GM19467 (cell line): ENCODE data around the gene ITSN1.

Experiments used
- ATAC-seq: cut with Tn5 transposase; IDR thresholded peaks from one replicate; pipeline ENCODE4 v1.9.1; 2021; ENCODE audit warnings: mild to moderate bottlenecking, moderate library complexity; ENCODE audit not compliant: unreplicated experiment

ITSN1 gene

DNA sequence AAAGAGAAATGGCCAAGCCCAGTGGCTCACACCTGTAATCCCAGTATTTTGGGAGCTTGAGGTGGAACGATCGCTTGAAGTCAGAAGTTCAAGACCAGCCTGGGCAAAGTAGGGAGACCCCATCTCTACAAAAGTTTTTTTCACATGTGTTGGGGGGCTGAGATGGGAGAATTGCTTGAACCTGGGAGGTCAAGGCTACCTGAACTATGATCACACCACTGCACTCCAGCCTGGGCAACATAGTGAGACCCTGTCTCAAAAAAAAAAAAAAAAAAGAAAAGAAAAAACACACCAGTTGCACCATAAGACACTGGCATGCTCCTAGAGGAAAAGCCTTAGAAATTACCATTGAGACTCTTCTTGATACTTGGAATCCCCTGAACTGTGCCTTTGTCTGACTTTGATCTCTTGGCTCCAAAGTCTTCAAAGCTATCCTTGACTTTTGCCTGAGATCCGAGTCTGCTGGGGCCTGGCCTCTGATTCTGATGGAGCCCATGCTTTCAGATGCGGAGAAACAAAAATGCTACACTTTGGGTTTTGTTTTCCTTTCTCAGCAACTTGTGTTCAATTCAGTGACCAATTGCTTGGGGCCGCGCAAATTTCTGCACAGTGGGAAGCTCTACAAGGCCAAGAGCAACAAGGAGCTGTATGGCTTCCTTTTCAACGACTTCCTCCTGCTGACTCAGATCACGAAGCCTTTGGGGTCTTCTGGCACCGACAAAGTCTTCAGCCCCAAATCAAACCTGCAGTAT lies 239.6 kb downstream of the ITSN1 start:
- ATAC-seq: no peak

DNA sequence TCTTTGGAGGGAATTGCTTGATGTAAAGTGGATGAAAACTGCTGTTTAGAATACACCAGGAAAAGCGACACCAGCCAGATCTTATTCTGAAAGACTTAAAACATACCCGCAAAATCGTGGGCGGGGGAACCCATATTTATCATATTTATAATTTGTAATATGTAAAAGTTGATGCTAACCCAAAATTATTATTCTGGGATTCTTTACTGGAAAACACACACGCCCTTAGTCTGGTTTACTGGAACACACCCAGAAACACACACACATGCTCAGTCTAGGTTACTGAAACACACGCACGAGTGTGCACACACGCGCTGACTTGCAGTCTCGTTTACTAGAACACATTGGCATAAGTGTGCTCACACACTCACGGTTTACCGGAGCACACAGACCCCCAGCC lies 240.8 kb downstream of the ITSN1 start:
- ATAC-seq: no peak

DNA sequence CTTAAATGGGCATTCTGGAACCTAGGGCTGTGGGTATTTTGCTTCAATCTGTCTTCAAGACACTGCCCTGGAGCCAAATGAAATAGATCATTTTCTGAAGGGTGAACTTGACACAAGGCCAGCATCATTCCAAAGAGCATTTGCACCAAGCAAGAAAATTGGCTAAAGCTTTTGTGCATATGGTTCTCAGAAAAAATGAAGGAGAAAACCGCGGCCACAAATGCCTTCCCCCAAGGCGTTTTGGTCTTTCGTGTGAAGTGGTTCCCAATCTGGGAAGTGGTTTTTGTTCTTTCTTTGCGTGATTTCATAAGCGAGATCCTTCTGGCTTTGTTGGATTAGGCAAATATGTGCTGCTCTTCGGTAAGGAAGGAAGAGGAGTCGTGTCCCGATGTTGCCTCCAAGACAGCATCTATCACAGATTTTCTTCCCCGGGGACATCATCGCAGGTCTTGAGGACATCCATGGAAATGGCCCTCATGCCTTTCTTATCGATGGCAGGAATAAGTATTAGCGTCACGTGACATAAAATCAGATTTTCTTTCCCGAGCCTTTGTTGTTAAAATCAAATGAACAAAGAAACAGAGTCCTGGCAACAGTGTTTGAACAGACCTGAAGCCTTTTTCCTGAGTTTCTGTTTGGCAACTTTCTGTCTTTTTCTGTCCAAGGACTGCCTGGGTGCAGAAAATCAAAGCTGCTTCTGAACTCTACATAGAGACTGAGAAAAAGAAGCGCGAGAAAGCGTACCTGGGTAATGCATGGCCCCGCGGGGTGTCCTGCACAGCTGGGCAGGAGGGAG lies 242.3 kb downstream of the ITSN1 start:
- no peak for ATAC-seq

DNA sequence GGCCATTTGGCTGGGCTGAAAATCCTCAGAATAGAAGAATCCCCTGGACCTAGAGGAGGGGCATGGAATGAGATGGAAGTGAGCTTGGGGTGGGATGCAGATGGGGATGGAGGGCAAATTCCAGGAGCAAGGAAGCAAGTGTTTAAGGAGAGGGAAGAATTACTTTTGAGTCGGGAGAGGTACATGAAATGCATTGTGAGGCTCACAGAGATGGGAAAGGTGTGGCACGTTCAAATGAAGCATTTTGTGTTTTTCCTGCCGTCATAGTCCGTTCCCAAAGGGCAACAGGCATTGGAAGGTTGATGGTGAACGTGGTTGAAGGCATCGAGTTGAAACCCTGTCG lies 242.8 kb downstream of the ITSN1 start:
- no peak for ATAC-seq

DNA sequence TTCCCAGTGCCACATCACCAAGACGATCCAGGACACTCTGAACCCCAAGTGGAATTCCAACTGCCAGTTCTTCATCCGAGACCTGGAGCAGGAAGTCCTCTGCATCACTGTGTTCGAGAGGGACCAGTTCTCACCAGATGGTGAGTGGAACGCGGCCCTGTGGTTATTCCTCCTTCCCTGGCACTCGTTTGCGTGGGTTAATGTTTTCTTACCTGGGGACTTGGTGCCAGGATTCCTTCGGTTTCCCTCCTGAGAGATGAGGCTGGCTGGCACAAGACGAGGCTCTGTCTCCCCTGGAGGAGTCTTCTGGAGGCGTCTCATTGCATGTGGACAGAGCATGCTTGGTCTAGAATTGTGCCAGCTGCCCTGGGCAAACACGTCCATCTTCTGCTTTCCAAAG lies 244.0 kb downstream of the ITSN1 start:
- no peak for ATAC-seq

DNA sequence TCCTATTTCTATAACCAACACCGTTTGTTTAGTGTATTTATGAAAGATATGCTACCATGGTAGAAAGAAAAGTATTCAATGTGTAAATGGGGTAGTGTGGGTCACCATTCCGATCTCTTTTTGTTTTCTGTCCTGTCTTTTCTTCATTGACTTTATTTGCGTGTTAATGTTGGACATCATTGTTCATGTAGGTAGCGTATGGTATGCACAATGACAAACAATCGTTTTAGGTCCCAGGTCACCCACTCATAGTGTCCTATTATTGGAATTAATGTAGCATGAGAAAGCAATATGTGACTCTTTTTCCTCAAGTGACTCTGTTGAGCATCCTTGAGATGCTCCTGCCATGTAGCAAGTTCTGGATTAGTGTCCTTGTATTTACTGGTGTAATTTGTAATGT lies 247.9 kb downstream of the ITSN1 start:
- ATAC-seq: no peak

DNA sequence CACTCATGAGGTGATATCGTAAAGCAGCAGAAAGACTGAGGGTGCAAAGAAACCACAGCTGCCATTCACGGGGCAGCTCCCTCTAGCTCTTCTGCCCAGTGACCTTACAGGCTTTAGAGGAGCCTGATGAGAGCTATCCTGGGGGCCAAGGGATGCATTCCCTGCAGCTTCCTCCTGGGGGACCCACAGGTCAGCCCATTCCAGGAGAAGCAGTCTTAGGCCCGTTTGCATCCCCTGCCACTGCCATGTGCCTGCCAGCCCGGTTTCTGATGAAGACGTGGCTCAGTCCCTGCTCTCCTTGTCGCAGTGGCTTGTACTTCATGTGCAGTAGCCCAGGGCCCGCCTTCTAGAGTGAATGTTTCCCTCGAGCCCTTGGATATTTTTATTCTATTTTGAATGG lies 250.6 kb downstream of the ITSN1 start:
- no peak for ATAC-seq

DNA sequence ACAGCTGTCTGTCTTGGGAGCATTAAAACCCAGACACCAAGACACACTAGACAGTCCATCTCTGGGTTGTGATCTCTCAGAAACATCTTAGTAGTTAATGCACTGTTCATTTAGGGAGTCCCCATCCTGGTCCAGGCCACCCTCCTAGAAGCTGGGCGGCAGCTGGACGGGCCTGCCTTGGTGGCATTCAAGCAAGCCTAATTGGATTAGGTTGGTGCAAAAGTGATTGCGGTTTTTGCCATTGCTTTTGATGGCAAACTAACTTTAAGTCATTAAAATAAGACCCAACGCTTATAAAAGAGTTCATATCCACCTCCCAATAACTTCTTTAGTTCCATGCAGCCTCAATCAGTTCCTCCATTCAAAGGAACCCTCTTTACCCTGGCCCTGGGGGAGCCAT lies 251.6 kb downstream of the ITSN1 start:
- no peak for ATAC-seq

DNA sequence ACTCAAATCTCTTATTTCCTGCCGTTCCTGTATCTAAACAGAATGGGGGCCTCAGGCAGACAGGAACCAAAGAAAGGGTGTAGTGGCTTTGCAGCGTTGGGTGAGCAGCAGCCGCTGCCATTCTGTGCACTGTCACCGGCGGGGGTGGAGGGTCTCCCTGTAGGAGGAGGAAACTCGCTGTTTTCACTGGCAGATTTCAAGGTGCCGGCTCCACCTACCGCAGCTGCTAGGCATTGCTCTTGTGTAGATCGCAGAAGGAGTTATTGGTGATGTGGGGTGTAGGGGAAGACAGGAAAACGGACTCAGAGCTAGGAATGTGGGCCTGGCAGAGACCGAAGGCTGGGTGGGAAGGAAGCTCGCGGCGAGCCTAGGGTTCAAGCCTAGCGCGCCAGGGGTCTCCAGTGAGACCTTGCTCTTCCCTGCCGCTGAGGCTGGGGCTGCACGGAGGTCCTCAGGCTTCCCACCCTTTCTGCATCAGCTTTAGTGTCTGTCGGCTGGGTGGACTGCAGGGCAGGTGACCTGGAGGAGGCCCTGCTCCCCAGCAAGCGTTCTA lies 252.5 kb downstream of the ITSN1 start:
- no peak for ATAC-seq

DNA sequence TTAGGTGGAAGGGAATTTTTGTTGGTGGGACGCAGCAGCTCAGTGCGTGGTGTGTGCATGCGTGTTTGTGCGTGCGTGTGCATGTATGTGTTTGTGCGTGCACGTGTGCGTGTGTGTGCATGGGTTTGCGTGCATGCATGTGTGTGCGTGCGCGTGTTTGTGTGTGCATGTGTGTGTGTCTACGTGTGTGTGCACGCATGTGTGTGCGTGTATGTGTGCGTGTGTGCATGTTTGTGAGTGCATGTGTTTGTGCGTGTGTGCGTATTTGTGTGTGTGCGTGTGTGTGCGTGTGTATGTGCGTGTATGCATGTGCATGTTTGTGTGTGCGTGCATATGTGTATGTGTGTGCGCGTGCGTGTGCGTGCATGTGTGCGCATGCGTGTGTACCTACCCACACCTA lies 253.1 kb downstream of the ITSN1 start:
- ATAC-seq: no peak

DNA sequence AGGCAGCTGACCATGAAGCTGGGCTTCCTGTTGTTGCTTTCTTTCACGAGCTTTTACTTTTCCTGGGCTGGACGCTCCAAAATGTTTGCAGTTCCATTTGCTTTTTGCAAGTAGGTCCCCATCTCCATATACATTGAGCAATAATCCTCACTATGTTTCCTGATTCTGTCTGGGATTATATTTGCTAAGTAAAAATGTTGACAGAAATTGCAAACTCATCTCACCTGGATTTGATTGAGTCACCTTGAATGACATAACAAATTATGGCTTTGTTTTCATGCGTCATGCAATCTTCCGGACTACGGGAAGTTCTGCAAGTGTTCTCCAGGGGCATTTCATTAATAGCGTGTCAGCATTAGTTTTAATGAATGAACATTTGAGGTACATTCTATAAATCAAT lies 254.4 kb downstream of the ITSN1 start:
- ATAC-seq: no peak

DNA sequence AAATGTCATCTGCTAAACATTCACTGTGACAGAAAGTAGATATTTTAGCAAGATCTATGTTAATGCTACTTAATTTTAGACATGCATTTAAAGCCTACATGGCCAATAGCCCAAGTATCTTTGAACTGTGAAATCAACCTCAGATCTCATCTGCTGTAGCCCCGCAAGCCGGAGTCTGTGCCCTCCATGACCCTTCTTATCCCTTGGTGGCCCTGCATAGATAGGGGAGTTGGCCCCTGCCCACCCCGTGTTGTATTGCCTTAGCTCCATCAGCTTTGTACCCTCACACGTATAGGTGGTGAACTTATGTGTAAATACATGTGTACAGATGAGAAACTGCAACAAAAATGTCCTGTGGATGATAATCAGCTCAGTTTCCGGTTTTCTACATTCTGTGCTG lies 254.8 kb downstream of the ITSN1 start:
- ATAC-seq: no peak

DNA sequence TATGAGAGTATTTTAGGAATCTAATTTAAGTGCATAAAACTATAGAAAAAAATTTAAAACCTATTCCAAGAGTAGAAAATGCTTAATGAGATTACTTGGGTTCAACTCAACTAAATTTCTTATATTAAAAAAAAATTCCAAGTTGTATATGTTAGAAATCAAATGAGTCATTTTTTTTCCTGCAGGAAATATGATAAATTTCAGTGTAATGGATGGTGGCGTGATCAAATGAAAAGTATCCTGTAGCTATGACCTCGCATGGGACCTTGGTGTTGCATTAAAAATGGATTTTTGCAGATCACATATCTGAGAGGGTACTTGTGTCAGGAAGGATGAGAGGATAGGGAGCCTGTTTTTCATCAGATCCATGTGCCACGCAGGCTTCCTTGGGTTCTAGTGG lies 255.4 kb downstream of the ITSN1 start:
- no peak for ATAC-seq

DNA sequence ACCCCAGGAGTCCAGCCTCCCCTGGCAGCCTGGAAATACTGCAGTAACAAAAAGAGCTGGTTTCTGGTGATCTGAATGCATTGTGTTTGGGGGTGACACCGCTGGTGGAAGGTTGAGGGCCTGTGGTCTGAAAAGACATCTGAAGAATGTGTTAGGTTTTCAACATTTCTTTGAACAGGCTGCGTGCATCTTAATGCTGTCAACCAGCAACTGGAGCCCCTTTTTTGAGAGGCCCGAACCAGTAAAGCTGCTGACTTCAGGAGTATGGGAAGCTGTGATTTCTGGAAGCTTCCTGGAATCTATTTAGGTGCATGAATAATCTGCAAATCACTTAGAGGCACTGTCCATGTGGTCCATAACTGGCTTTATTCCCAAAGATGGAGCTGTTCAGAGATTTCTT lies 256.3 kb downstream of the ITSN1 start:
- ATAC-seq: no peak

DNA sequence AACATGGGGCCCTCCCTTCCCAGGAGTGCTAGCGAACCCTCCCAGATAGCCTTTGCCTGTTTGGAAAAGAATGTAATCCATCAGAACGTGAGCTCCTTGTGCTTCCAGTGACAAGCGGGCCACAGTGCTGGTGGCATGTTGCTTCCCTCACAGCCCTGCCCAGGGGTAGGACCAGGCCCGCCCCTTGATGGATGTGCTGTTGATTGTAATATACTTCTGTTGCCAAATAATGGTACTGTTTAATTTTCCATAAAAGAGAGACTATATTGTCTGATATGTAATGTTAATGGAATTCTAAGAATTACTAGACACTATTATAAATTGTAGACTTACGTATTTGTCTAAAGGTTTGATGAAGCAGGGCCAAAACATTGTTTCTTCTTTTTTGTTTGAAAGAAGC lies 256.9 kb downstream of the ITSN1 start:
- no peak for ATAC-seq

DNA sequence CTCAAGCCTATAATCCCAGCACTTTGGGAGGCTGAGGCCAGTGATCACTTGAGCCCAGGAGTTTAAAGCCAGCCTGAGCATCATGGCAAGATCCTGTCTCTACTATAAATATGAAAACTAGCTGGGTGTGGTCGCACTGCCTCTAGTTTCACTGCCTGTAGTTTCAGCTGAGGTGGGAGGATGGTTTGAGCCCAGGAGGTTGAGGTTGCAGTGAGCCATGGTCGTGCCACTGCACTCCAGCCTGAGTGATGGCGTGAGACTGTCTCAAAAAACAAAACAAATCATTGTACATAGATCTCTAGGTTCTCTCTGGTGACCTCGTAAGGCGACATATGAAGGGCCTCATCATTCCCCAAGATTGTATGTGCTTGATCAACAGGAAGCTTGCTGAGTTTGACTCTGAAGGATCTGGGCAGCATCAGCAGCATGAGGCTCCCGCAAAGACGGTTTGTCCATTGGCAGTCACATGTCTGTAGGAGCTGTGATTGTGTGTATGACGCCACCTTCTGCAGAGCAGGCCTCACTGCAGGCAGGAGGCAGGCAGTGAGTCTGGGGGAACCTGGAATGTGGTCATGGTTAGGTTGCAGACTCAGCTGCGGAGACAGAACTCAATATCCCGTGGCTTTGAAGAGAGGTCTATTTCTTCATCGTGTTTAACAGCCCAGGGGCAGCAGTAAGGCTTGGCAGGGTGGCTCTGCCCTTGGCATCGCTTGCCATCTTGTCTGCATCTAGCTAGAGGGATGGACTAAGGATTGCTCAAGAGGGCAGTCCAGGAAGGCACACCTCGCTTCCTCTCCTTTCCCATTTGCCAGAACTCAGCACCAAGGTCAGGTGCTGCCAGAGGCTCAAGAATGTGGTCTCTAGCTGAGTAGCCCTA lies 259.3 kb downstream of the ITSN1 start:
- ATAC-seq: no peak

DNA sequence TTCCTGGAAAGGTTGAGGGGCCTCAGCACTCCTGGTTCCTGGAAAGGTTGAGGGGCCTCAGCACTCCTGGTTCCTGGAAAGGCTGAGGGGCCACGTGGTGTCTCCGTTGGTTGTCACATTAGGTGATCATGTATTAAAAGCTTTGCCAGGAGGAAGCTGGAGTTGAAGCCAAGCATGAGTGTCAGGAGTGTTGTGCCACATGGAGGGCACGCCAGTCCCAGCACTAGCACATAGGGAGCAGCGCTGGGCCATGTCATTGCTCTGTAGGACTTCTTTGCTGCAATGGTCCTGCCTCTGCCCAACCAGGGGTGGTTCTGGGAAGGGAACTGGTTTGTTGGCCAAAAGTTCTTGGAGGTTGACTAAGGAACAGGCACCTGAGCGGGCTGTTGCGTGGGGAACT lies 260.0 kb downstream of the ITSN1 start:
- ATAC-seq: no peak

DNA sequence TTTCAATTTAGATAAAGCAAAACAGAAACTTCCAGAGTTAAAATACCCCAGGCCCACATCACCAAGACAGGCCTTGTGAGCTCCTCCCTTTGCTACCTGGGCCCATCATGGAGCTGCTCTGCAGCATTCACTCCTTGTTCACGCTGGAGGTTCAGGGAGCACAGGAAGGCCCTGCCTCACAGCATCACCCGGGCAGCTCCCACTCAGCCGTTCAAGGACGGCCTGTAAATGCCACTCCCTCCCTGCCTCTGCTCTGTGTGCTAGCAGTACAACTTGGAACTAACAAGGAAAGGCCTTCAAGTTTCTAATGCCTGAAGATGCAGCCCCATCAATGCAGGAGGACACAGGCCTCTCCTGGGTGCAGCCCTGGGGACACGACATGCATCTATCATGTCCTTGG lies 261.7 kb downstream of the ITSN1 start:
- no peak for ATAC-seq

DNA sequence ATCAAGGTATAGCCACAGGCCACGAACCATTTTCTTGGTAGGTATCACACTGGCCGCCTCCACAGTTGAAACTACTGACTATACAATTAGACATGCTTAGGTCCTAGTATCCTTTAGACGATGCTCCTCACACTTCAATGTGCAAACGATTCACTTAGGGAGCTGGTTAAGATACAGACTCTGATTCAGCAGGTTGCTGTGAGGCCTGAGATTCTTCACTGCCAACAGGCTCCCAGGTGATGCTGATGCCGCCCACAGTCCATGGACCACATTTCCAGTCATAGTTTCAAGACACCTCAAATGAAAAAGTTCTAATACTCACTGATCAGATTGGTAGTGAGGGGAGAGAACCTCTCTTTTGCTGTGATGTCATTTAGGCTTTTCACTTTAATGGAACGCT lies 266.5 kb downstream of the ITSN1 start:
- ATAC-seq: no peak

DNA sequence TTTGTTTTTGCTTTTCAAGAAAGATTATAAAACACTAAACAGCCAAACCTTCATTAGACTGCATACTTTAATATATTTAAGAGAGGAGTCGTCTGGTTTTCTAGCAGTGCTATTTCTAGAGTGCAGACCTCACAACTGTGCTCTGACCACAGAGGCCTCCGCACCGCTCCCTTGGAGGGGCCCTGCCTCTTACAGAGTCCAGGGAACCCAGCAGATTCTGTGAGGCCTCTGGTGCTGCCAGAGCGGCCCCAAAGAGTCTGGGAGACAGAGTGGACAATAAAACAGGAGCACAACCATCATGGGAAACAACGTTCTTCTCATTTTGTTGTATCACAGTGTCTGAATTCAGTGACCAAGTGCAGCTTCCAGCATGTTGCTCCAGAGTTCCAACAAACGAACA lies 267.5 kb downstream of the ITSN1 start:
- ATAC-seq: no peak

DNA sequence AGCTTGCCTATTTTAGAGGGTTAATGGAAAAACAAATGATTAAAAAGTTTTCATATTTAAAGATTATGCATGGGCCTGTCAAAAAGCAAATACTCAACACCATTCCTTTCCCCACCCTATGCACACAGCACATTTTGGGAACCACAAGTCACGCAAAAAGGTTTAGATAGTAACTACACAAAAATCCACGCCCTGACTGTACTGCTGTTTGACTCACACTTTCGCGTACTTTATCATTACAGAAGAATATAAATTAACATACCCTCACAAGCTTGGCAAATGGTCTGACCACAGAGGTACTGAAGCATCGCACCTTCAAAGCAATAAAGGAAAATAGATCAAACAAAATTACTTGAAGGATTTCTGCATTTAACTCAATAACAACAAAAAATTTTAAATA lies 271.9 kb downstream of the ITSN1 start:
- ATAC-seq: no peak
